GM23338 (cell line): ENCODE results near the gene MORN4.

Source experiments
- EZH2phosphoT487 ChIP-seq: fragments of 200-600 bp; sonication (generic); IDR thresholded peaks from one replicate; pipeline ENCODE4 v1.8.1; 2018; ENCODE audit warnings: antibody characterized with exemption; ENCODE audit not compliant: unreplicated experiment
- POLR2AphosphoS5 ChIP-seq: IDR thresholded peaks from 2 replicates; pipeline ENCODE4 v1.6.1; 2016; ENCODE audit warnings: antibody characterized with exemption, low read depth
- ZNF331 ChIP-seq: fragments of 250-450 bp; sonication (Bioruptor Pico); IDR thresholded peaks from 2 replicates; pipeline ENCODE4 v1.5.0; 2020; ENCODE audit warnings: low read depth, mild to moderate bottlenecking, moderate library complexity
- TF ChIP-seq, protein P1 (sequence below), 2 experiments: fragments of 200-600 bp in 1 of 2; sonication (generic) in 1 of 2; conservative IDR thresholded peaks; 2 replicates each; pipeline versions ENCODE4 v1.5.1 to v1.6.1; 2016 to 2017; ENCODE audit warnings: antibody characterized with exemption in 2 of 2, low read depth in 2 of 2, mild to moderate bottlenecking in 2 of 2, moderate library complexity in 1 of 2

DNA sequence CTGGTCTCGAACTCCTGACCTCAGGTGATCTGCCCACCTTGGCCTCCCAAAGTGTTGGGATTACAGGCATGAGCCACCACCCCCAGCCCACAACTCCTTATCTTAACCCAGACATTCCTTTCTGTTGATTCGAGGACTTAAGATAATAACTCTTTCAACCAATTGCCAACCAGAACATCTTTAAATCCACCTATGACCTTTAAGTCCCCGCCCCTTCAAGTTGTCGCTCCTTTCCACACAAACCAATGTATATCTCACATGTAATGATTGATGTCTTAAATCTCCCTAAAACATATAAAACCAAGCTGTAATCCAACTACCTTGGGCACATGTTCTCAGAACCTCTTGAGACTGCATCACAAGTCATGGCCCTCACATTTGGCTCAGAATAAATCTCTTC lies 68.5 kb downstream of the MORN4 start:
- TF ChIP-seq, protein P1, sequence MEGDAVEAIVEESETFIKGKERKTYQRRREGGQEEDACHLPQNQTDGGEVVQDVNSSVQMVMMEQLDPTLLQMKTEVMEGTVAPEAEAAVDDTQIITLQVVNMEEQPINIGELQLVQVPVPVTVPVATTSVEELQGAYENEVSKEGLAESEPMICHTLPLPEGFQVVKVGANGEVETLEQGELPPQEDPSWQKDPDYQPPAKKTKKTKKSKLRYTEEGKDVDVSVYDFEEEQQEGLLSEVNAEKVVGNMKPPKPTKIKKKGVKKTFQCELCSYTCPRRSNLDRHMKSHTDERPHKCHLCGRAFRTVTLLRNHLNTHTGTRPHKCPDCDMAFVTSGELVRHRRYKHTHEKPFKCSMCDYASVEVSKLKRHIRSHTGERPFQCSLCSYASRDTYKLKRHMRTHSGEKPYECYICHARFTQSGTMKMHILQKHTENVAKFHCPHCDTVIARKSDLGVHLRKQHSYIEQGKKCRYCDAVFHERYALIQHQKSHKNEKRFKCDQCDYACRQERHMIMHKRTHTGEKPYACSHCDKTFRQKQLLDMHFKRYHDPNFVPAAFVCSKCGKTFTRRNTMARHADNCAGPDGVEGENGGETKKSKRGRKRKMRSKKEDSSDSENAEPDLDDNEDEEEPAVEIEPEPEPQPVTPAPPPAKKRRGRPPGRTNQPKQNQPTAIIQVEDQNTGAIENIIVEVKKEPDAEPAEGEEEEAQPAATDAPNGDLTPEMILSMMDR (conservative IDR thresholded peaks at IDR 0.05; ENCODE audit: low read depth in 2 of 2), result no peak
- TF ChIP-seq EZH2phosphoT487, result no peak
- TF ChIP-seq ZNF331 (CRISPR knock-in tag), result no peak
- no peak for TF ChIP-seq POLR2AphosphoS5
